HG02885 (cell line): ENCODE results near the gene CDRT15.
"Not testable (repeated sequence)": the region's sequence is repeated elsewhere in the genome, so short reads cannot be mapped to it uniquely, and the experiment has no call there.

Experiments used
- ATAC-seq: cut with Tn5 transposase; IDR thresholded peaks from one replicate; pipeline ENCODE4 v1.9.1; 2021; ENCODE audit warnings: mild to moderate bottlenecking; ENCODE audit not compliant: unreplicated experiment, poor library complexity

Gene CDRT15

DNA sequence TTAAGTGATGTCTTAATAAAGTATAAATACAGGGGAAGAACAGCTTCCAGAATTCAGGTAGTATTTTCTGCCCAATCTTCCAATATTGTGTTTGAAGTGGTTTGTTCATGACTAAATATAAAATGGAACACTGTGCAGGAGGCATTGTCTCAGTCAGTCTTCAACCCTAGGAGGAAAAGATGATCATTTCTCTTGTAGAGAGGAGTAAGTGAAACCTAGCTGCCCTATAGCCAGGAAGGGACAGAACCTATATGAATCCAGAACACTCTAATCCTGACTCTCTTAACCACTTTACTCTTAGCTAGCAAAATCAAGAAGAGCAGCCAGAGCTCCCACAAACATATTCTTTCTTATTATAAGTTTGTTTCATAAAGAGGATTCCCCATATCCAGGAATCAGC is 45.2 kb downstream of the CDRT15 start:
- ATAC-seq, result not testable (repeated sequence)

DNA sequence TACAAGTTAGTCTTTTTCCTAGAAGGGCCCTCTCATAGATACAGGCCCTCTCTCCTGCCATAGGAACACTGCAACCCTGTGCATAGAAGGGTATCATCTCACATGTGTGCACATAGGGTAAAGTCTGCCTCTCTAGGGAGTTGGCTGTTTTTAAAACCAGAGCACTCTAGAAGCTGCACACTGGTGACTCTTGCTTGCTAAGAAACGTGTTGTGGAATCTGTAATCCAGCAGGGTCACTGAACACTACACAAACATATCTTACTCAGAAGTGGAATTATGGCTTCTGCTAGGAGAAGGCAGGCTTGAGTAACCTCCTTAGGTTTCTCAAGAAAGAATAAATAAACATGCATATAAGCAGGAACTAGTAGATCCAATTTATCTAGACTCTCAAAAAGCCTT is 45.9 kb downstream of the CDRT15 start:
- not testable (repeated sequence) for ATAC-seq

DNA sequence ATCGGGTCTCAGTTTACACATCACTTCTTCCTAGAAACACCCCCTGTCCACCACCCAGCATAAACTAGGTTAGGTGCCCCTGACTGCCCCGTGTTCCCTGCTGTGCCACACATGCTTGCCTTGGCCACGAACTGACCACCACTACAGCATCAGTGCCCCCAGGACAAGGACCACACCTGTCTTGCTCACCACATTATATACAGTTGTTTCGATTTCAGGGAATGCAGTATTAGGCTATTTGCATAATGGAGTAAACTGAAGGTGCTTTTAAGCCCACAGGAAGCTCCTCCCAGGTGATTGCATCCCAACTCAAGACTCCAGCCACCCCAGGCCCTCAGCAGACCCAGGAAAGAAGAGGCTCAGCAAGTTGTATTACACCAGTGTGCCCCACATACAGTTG is 50.2 kb downstream of the CDRT15 start:
- not testable (repeated sequence) for ATAC-seq
